HG02623 (cell line): ENCODE measurements around the gene CDK18.

Experiments
- ATAC-seq: cut with Tn5 transposase; IDR thresholded peaks from one replicate; pipeline ENCODE4 v1.9.1; 2021; ENCODE audit warnings: moderate library complexity; ENCODE audit not compliant: unreplicated experiment

Gene CDK18

DNA sequence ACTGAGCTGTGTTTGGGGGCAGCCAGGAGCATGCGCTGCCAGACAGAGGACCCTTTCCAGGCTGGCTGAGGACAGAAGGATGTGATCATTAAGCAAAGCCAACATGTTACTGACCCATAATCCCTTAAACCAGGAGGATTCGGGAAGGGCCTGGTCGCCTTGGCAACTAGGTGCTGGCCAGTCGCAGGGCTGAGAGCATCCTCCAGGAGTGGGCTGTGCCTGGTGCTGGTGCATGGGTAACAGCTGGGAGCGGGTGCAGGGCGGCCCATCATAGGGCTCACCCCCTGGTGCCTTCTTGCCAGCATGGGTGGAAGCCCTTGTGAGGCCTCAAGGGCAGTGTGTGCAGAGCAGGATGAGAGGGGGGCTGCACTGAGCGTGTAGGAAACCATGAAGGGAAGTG is 17.2 kb downstream of the CDK18 start:
- no peak for ATAC-seq

DNA sequence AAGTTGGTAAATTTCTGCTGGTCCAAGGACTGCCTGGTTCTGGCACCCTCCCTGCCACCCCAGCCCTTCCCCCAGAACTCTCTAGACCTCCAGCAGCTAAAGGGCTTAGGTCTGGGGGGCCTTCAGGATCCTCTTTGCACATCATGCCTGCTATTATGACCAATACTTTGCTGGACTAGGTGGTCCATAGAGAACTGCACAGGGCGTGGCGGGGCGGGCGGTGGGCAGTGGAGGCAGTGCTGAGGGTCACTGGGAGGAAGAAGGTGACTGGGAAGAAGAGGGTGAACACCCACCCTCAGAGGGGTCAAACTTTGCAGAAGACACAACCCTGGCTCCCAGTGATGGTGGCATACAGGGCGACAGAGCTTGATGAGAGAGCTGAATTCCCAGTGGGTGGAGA is 18.2 kb downstream of the CDK18 start:
- ATAC-seq, result no peak

DNA sequence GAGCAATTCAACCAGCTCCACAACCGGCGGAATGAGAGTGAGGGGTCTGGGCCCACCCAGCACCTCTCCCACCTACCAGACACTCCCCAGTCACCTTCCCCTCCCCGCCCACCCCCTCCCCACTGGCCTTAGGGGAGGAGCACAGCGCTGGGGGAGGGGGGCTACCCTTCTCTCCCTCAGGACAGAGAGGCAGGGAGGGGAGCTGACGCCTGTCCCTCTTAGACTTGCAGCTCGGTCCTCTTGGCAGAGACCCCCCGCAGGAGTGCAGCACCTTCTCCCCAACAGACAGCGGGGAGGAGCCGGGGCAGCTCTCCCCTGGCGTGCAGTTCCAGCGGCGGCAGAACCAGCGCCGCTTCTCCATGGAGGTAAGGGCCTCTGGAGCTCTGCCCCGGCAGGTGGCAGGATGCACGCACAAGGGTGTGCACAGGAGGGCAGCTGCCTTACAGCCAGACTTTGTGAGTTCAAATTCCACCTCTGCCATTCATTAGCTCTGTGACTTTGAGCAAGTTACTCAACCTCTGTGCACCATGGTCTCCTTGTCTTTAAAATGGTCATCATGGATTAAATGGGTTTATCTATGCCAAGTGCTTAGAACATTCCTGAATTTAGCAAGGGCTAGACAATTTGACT is 18.9 kb downstream of the CDK18 start:
- no peak for ATAC-seq

DNA sequence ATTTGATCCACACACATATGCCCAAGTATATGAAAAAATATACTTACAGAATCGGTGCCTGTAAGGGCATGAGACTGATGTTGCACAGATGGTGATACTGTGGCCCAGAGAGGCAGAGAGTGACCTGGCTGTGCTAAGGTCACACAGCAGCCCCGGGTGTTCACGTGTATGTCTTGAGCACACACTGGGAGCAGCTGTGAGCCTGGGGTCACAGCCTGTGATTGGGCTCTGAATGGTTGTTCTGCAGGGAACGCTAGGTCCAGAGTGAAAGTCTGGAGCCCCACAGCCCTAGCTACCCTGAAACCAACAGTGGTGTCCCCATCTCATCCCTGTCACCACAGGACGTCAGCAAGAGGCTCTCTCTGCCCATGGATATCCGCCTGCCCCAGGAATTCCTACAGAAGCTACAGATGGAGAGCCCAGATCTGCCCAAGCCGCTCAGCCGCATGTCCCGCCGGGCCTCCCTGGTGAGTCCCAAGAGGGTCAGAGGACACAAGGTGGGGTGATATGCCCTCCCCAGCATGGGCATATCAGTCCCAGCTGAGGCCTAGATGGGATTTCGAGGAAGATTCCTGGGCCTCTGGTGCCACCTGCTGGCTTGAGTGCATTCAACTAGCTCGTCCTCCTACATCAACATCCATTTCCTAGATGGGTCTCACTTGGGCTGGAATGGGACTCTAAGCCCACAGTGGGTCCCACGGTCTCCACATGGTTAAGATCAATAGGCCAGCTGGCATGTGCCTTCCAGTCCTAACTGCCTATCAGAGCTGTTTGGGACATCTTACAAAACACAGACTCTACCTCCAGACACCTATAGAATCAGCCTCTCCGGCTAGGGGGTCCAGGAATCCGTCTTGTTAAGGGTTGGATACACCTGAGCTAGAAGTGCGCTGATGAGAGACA is 19.7 kb downstream of the CDK18 start:
- ATAC-seq, result no peak

DNA sequence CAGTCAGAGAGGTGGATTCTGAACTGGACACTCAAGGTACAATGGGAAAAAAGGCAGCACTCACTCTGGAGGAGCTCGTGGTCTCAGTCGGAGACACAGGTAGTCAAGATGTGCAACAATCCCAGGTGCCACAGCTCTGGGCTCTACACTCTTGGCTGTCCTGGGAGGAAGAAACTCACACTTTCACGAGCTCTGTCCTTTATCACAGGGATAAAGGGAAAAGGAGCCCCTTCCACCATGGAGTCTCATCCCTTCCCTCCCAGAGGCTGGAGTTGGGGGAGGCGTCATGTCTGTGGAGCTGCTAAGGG is 20.3 kb downstream of the CDK18 start:
- no peak for ATAC-seq

DNA sequence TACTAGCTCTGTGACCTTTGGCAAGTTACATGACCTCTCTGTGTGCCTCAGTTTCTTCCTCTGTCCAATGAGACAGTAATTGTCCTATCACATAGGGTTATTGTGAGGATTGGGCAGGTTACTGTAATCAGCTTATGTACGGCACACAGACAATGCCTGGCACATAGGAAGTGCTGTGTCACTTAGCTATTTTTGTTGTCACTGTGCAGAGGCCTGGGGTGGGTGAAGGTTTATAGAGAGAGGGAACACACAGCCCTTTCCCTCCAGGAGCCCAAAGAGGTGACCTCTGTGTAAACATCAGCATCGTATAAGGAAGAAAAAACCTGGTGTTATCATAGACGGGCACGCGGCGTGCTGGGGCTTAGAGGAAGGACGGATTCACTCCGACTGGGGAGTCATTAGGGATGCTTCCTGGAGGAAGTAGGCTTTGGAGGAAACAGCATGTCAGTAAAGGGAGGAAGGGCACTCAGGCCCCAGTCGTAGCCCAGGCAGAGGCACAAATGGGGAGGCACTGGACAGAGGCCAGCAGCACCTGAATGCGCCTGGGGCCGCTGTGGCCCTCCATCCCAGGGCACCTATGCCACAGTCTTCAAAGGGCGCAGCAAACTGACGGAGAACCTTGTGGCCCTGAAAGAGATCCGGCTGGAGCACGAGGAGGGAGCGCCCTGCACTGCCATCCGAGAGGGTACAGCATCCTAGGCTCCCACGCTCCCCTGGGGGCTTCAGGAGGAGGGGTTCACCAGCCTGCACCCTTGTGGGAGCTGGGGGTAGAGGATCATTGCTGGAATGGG is 21.2 kb downstream of the CDK18 start:
- no peak for ATAC-seq

DNA sequence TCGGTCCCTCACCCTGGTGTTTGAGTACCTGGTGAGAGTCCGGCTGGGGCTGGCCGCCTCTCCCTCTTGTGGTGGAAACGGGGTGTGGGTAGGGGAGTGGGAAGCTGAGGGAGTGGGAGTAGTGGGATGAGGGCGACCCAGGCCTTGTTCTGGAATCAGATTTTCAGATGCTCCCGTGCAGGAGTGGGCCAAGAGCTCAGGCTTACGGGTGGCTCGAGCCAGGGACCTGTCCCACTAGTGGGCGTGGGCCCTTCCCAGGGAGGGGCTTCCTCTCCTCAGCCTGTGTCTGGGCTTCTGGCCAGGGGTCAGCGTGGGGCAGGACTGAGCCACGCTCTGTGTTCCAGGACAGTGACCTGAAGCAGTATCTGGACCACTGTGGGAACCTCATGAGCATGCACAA is 22.0 kb downstream of the CDK18 start:
- ATAC-seq, result no peak

DNA sequence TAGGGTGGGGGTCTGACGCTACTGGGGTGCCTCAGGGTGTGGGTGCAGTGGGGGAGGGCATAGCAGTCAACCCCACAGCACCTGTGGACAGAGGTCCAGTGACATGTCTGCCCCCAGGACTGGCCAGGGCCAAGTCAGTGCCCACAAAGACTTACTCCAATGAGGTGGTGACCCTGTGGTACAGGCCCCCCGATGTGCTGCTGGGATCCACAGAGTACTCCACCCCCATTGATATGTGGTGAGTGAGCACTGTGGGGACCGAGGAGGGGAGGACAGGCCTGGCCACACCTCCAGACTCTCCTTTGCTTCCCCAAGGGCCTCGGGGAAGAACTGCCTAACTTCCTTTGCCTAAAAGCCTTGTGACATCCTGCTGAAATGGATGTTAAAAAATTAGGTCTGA is 23.5 kb downstream of the CDK18 start:
- ATAC-seq, result no peak

DNA sequence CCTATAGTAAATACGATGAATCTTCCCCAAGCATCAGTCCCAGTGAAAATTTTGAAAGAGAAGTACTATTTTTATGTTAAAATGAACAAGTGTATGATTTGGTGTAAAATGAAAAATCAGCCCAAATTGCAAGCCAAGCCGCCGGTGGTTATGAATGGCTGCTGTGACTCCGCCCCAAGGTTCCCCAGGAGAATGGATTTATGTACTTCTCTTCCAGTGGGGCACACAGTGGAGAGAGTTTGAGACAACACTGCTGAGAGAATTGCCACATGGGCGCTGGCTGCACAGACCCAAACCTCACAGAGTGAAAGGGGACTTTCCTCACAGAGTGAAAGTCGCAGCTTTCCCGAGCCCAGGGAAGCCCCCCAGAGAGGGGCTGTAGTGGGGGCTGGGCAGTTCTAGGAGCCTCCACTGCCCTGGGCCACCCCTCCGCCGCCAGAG is 24.0 kb downstream of the CDK18 start:
- no peak for ATAC-seq

DNA sequence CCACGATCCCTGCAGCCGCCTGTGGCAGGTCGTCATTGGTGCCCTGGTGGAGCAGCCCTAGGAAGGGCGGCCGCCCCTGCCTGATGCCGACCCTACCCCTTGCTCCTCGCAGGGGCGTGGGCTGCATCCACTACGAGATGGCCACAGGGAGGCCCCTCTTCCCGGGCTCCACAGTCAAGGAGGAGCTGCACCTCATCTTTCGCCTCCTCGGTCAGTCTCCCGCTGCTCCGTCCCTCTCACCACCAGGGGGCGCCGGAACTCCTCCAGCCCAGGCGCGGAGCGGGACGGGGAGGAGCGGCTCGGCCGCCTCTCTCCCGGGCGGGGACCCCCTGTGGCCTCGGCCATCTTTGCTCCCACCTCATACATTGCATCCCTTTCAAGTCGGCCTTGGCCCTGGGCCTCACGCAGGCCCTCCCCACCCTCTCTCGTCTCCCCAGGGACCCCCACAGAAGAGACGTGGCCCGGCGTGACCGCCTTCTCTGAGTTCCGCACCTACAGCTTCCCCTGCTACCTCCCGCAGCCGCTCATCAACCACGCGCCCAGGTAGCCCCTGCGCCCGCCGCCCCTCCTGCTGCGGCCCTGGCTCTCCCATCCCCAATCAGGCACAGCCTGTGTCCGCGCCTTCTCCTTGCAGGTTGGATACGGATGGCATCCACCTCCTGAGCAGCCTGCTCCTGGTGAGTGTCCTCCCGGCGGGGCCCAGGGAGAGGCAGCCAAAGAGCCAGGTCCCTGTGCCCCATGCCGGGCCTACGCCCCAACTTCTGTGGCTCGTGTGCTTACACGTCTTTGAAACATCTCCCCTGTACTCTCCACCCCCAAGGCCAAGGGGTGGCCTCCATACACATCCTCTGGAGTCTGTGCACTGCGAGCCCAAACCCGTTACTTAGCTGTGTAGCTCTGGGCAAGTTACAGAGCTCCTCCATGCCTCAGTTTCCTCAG is 24.7 kb downstream of the CDK18 start:
- ATAC-seq, result no peak

DNA sequence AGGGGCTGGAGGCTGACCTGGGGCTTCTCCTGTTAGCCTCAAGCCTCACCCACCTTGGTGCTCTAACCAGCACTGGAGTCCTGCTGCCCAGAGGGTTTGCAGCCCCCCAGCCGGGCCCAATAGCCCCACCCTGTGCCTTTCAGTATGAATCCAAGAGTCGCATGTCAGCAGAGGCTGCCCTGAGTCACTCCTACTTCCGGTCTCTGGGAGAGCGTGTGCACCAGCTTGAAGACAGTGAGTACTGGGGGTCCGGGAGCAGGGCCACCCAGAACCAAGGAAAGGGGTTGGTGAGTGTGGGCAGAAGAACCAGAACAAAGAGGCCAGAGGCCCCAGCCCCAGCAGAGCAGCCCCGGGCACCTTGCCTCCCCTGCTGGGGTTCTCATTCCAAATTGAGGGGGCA is 25.6 kb downstream of the CDK18 start:
- ATAC-seq, result no peak

DNA sequence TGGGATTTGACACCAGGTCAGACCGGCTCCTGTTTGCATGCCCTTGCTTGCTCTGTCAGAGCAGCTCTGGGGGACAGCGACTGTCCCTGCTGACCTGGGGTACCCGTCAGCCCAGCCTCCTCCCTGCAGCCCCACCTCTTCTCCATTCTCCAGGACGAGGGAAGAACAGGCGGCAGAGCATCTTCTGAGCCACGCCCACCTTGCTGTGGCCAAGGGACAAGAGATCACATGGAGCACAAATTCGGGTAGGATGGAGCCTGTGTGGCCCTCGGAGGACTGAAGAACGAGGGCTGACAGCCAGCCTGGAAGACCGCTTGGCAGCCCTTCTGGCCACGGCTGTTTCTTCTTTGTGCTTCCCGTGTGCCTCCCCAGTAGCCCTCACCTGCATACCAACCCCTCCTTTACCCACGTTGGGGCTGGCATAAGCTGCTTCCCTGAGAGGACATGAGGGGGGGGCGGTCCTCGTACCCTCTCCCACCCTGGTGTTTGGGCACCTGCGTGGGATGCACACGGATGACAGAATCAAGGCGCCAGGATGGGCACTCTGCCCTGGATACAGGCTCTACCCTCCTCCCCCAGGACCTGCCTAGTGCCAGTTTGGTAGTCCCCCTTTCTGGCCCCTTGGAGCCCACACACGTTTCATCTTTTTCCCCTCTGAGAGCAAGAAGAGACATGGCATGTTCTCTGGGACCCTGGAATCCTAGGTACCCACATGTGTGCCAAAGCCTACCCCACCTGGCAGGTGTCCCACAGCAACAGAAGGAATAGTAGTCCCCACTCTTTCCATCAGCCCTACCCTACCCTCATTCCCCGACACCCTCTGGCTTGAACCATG is 26.9 kb downstream of the CDK18 start:
- ATAC-seq, result no peak

DNA sequence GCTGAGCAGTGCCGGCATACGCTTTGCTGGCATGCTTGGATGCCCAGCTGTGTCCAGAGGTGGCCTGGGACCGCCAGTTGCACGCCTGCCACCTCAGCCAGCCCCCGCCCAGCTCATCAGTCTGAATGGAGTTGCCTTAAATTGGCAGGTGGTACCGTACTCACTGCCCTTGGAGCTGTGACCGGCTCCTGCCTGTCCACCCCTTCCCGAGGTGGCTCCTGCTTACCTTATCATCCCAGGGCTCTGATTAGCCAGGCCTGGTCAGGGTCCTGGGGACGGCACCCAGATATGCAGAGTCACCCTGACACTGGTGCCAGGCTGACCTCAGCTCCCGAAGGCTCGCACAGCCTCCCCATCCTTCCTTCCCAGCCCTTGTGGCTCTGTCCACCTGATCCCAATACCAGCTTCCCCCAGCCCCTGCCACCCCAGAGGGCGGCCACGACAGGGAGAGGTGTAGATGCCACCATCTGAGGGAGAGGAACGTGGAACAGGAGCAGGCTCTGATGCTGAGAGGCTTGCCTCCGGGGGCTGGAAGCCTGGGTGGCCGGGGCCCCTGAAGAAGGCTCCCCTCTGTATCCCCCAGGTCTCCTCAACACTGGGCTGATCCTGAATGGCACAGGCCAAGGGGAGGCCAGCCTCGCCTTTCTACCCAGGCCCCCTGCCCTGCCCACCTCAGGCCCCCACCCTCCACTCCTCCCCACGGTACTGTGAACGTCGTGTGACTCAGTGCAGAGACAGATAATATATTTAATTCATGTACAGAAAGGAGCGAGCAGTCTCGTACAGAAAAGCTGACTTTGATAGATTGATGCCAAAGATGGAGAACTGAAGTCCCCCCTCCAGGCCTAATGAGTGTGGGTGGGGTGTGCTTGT is 27.8 kb downstream of the CDK18 start:
- ATAC-seq, result no peak

DNA sequence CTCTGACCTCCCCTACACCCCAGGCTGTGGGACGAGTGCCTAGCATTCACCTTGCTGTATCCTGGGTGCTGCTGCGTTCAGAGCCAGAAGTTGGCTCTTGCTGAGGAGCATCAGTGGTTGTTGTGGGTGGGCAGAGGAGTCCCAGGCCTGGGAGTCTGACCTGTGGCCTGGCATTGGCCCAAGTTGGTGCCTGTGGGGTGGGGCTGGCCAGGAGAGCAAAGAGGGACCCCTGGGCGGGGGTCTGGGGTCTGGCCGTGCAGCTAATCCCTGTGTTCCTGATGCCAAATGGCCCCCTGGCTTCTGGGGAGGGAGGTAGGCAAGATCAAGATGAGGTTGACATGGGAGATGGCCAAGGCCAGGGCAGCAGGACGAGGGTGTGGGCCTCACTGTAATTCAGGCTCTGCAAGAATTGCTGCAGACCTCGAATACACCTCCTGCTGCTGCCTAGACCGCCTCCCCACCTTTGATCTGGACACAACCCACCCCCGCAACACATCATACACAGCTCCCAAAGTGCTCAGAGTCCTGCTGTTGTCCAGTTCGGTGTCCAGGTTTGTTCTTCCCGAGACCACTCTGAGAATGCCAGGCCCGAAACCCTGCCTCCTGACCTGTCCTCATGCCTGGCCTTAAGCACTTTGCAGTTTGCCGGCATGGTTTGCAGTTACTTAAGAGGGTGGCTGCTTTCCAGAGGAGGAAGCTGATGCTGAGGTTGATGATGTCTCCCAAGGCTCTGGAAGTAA is 28.7 kb downstream of the CDK18 start:
- no peak for ATAC-seq

DNA sequence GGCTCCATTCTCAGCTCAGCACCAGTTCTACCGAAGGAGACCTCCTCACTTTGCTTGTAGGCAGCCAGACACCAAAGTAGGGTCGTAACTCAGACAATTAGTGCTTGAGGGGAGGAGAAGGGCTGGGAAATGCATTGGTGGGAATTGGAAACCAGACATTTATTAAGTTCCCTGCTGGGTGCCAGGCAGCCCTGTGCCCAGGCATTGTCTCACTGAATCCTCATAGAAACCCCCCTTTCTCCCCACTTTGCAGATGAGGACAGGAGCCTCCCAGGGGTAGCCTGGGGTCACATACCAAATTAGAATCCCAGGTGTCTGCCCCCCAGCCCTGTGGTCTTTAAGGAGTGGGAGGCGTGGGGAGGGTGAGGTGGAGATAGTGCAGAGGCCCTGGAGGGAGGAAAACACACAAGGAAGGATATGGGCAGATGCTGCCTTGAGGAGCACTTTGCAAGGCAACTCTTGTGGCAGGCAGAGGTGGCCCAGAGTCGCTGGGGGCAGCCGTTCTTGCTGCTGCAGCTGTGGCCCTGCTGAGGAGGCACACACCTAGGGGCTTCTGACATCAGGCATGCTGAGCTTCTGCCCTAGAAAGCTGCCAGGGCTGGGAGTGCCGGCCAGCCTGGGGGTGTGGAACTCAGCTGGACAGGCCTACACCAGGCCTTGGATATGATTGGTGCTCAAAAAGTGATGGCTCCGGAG is 29.4 kb downstream of the CDK18 start:
- ATAC-seq, result no peak

DNA sequence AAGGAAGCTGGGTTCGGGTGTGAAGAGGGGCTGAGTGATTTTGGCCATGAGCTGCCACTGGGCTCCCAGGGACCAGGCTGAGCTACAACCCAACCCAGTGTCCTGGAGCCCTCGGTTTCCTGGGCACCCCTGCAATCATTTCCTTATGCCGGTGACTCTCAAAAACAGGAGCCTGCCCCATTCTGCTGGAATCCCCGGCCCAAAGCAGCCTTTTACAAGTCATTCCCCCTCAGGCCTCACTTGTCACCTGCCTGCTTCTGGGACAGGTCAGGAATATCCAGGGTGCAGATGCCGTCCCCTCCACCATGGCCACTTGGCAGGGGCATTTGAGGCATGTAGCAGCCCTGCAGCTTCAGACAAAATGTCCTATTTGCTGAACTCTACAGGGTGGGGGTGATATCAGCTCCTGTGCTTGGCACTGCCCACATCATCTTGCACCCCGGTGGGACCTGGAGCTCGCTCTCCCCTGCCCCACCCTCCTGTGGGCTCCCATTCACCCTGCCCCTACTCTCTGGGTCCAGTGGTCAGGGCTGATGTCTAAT is 30.0 kb downstream of the CDK18 start:
- no peak for ATAC-seq

DNA sequence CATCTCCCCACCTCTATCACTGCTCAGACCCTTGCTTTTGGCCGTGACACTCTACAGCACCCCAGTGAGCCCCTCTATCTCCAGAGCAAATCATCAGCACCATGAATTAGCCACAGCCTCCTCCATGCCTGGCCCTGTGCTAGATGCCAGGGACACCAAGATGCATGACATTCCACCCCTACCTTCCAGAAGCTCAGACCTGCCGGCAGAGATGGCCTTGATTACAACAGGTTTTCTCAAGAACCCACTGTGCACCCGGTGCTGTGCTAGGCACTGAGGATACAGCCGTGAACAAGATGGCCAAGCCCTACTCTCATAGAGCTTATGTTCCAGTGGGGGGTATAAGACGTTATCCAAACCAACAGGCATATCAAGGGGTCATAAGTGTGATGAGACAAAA is 30.6 kb downstream of the CDK18 start:
- ATAC-seq, result no peak
